HG03095 (cell line): ENCODE measurements around the gene DAG1.

Experiments
- ATAC-seq: cut with Tn5 transposase; IDR thresholded peaks from one replicate; pipeline ENCODE4 v1.9.1; 2021; ENCODE audit warnings: moderate library complexity; ENCODE audit not compliant: unreplicated experiment

DAG1 gene

GRCh38 chr3:49469936-49470713 is at the start of gene DAG1:
DAG1 (plus strand) TSS chr3:49470267; CDS start chr3:49510535, 40,268 bp downstream.
- ATAC-seq: peak; percentile 83

GRCh38 chr3:49421890-49422378 is 48.1 kb upstream of the DAG1 start:
- no peak for ATAC-seq

- ATAC-seq: no peak
Observed at GRCh38 chr3:49422379-49423248, 47.5 kb upstream of the DAG1 start, which contains the start of gene AMT. AMT (minus strand) TSS chr3:49422473; CDS start chr3:49422450, 23 bp downstream.

GRCh38 chr3:49424816-49425215 is 45.3 kb upstream of the DAG1 start:
- ATAC-seq: no peak

GRCh38 chr3:49427586-49427985 is 42.5 kb upstream of the DAG1 start:
- ATAC-seq: no peak

- ATAC-seq: no peak
Observed at GRCh38 chr3:49428752-49429080, 41.4 kb upstream of the DAG1 start.

GRCh38 chr3:49434731-49435130 is 35.3 kb upstream of the DAG1 start:
- no peak for ATAC-seq

- ATAC-seq: no peak
Observed at GRCh38 chr3:49445391-49445790, 24.7 kb upstream of the DAG1 start.

GRCh38 chr3:49453621-49454020 is 16.4 kb upstream of the DAG1 start:
- no peak for ATAC-seq

GRCh38 chr3:49454458-49454857 is 15.6 kb upstream of the DAG1 start:
- no peak for ATAC-seq

GRCh38 chr3:49454898-49455681 is 15.0 kb upstream of the DAG1 start:
- ATAC-seq: no peak

- ATAC-seq: no peak
Observed at GRCh38 chr3:49456466-49456865, 13.6 kb upstream of the DAG1 start.

GRCh38 chr3:49460188-49460890 is 9.7 kb upstream of the DAG1 start:
- ATAC-seq: no peak

GRCh38 chr3:49460956-49461355 is 9.1 kb upstream of the DAG1 start:
- no peak for ATAC-seq

GRCh38 chr3:49461443-49462171 is 8.5 kb upstream of the DAG1 start:
- no peak for ATAC-seq

GRCh38 chr3:49462222-49462621 is 7.8 kb upstream of the DAG1 start:
- no peak for ATAC-seq

- ATAC-seq: no peak
Observed at GRCh38 chr3:49465270-49466034, 4.6 kb upstream of the DAG1 start.

GRCh38 chr3:49466085-49466484 is 4.0 kb upstream of the DAG1 start:
- ATAC-seq: no peak
